T-cell (primary cell): ENCODE measurements around the gene FBXW7. TPM values are rescaled to one million over a fixed set of nuclear protein-coding genes. Genes with fewer than 3 reads are reported as not detected.

Source experiments
- ATAC-seq, 4 experiments: fragments of 200-7000 bp in 3 of 4; fragments of 150-1000 bp in 1 of 4; cut with Tn5 transposase; replicated peaks in 1 of 4; 1 replicate in 3 of 4; 2 replicates in 1 of 4; pipeline ENCODE4 v1.10.0; 2021; ENCODE audit warnings: moderate library complexity in 3 of 4, mild to moderate bottlenecking in 2 of 4, moderate number of reproducible peaks in 1 of 4
- CTCF ChIA-PET, 2 donors: fragments of 300-600 bp; sonication (Branson Sonifier 250); formaldehyde crosslinking; loops; one replicate each; lab custom pipeline; 2022; ENCODE audit warnings: antibody characterized with exemption in 2 of 2; lab: Charles Lee
- POLR2A ChIA-PET, 2 donors: fragments of 300-600 bp; sonication (Branson Sonifier 250); formaldehyde crosslinking; loops; one replicate each; lab custom pipeline; 2022; ENCODE audit warnings: antibody characterized with exemption in 2 of 2; lab: Charles Lee
- DNase-seq, 35 experiments: peaks; one replicate each; pipeline versions ENCODE4 v3.0.0 to v3.0.0-alpha.2; 2013 to 2023
- H3K27ac ChIP-seq: one replicate; pipeline ENCODE4 v1.5.1; 2013; ENCODE audit warnings: low read length
- H3K27me3 ChIP-seq, 2 experiments: replicated peaks in 1 of 2; 1 replicate in 1 of 2; 2 replicates in 1 of 2; pipeline versions ENCODE4 v1.6.1 to v1.7.0; 2013; ENCODE audit warnings: low read length in 1 of 2, mixed read lengths in 1 of 2; ENCODE audit not compliant: control insufficient read depth in 2 of 2, insufficient read depth in 2 of 2; ENCODE audit errors: extremely low read depth in 1 of 2
- H3K36me3 ChIP-seq, 2 donors: 1 replicate in 1 of 2; 2 replicates in 1 of 2; pipeline versions ENCODE4 v1.6.1 to v1.7.0; 2013; ENCODE audit warnings: low read length in 1 of 2; ENCODE audit not compliant: control insufficient read depth in 2 of 2, insufficient read depth in 1 of 2; ENCODE audit errors: extremely low read depth in 1 of 2
- H3K4me1 ChIP-seq, 2 experiments: 1 replicate in 1 of 2; 2 replicates in 1 of 2; pipeline versions ENCODE4 v1.6.1 to v1.7.0; 2013; ENCODE audit warnings: low read length in 2 of 2, mixed read lengths in 1 of 2; ENCODE audit not compliant: insufficient read depth in 2 of 2, control insufficient read depth in 1 of 2; ENCODE audit errors: extremely low read depth in 1 of 2
- H3K4me3 ChIP-seq, 2 donors: 1 replicate in 1 of 2; 2 replicates in 1 of 2; pipeline versions ENCODE4 v1.5.1 to v1.7.0; 2013; ENCODE audit warnings: mild to moderate bottlenecking in 2 of 2, low read length in 1 of 2, moderate library complexity in 1 of 2; ENCODE audit not compliant: control insufficient read depth in 1 of 2; ENCODE audit errors: extremely low read depth in 1 of 2
- H3K9me3 ChIP-seq: 2 replicates; pipeline ENCODE4 v1.7.0; 2013
- H3K27ac Mint-ChIP-seq, 2 donors: one replicate each; pipeline ENCODE4 v1.8.0; 2020 to 2021; ENCODE audit warnings: mild to moderate bottlenecking in 2 of 2, mixed read lengths in 2 of 2
- H3K27me3 Mint-ChIP-seq, 2 donors: one replicate each; pipeline ENCODE4 v1.8.0; 2021 to 2022; ENCODE audit warnings: mixed read lengths in 2 of 2
- H3K36me3 Mint-ChIP-seq: one replicate; pipeline ENCODE4 v1.8.0; 2021; ENCODE audit warnings: mixed read lengths
- H3K4me1 Mint-ChIP-seq, 3 donors: one replicate each; pipeline ENCODE4 v1.8.0; 2020 to 2022; ENCODE audit warnings: mixed read lengths in 3 of 3, mild to moderate bottlenecking in 1 of 3
- H3K4me3 Mint-ChIP-seq, 3 donors: one replicate each; pipeline ENCODE4 v1.8.0; 2020 to 2022; ENCODE audit warnings: mild to moderate bottlenecking in 3 of 3, mixed read lengths in 3 of 3, moderate library complexity in 3 of 3
- H3K9me3 Mint-ChIP-seq, 3 donors: one replicate each; pipeline ENCODE4 v1.8.0; 2020 to 2022; ENCODE audit warnings: mixed read lengths in 3 of 3
- WGBS: methylation state at CpG from one replicate; pipeline ENCODE4 v1.1.5; 2013; ENCODE audit warnings: missing lambda C conversion rate; ENCODE audit not compliant: insufficient coverage; 5-methylcytosine and 5-hydroxymethylcytosine counted together
- total RNA-seq, 35 experiments: library from RNA in 6 of 35; stranded (reverse) in 6 of 35; fragments of 120-200 nt in 1 of 35; gene quantifications; one replicate each; pipeline versions ENCODE4 v1.2.1 to v1.2.4 and lab custom pipeline; 2013 to 2026

Gene FBXW7
- total RNA-seq, 5 donors from 2014 or later (not counting 1 experiment from before 2014, with no cell fraction given): 91.9 to 131 (median 96.0) TPM

GRCh38 chr4:152571296-152571695, 35.4 kb upstream of the FBXW7 start:
- Histone ChIP-seq H3K9me3 (no peaks in the 10 kb centered on the region), H3K27ac (no peak overlapping the region), H3K4me3 (no peak overlapping the region), H3K27me3 (no peaks in the 10 kb centered on the region), H3K36me3 (no peaks in the 10 kb centered on the region), H3K4me1 (no peaks in the 10 kb centered on the region)
- DNase-seq (no peak), ATAC-seq (no peak)
- WGBS: 100% methylated on average over 1 of the region's 1 CpG
- no peaks in the 10 kb centered on the region for H3K36me3 Mint-ChIP-seq
- H3K9me3 Mint-ChIP-seq: no peaks in the 10 kb centered on the region
- ChIA-PET CTCF (no interaction called here), POLR2A (no interaction called here)
- H3K27me3 Mint-ChIP-seq: no peaks in the 10 kb centered on the region
- H3K27ac Mint-ChIP-seq: no peak overlapping the region
- H3K4me1 Mint-ChIP-seq: no peaks in the 10 kb centered on the region
- H3K4me3 Mint-ChIP-seq: no peak overlapping the region

- Mint-ChIP-seq H3K4me3 (no peak overlapping the region), H3K27ac (no peak overlapping the region), H3K36me3 (no peaks in the 10 kb centered on the region), H3K4me1 (peaks cover 0 to 6% (median 5%) of the 10 kb centered on the region in 3 donors), H3K27me3 (no peaks in the 10 kb centered on the region), H3K9me3 (no peaks in the 10 kb centered on the region)
- no peak for ATAC-seq
- ChIA-PET CTCF (no interaction called here), POLR2A (interaction anchor here in 1 of 2 donors (0.6 to 1.6 kb wide), 2 partner anchors 27 to 837 kb away, joined by 4 read pairs; no protein-coding TSS in a partner anchor)
- H3K27me3 ChIP-seq: no peaks in the 10 kb centered on the region
- DNase-seq: no peak
- H3K4me1 ChIP-seq: no peaks in the 10 kb centered on the region
- no peak overlapping the region for H3K27ac ChIP-seq
- H3K9me3 ChIP-seq: no peaks in the 10 kb centered on the region
- no peak overlapping the region for H3K4me3 ChIP-seq
- WGBS: no CpG with 5 or more reads among the region's 6 CpGs
- no peaks in the 10 kb centered on the region for H3K36me3 ChIP-seq
Measured at GRCh38 chr4:152565333-152565732, 29.4 kb upstream of the FBXW7 start.

- CTCF ChIA-PET: interaction anchor here (0.6 to 0.8 kb wide), 2 partner anchors 10 to 927 kb away, joined by 3 read pairs; no protein-coding TSS in a partner anchor
- Mint-ChIP-seq H3K4me1 (peaks cover 0 to 6% (median 5%) of the 10 kb centered on the region in 3 donors), H3K36me3 (no peaks in the 10 kb centered on the region), H3K27me3 (no peaks in the 10 kb centered on the region), H3K4me3 (no peak overlapping the region), H3K9me3 (no peaks in the 10 kb centered on the region), H3K27ac (no peak overlapping the region)
- DNase-seq (no peak), ATAC-seq (no peak)
- WGBS: no CpG with 5 or more reads among the region's 3 CpGs
- H3K27ac ChIP-seq: no peak overlapping the region
- H3K36me3 ChIP-seq: no peaks in the 10 kb centered on the region
- H3K27me3 ChIP-seq: no peaks in the 10 kb centered on the region
- no peak overlapping the region for H3K4me3 ChIP-seq
- no peaks in the 10 kb centered on the region for H3K9me3 ChIP-seq
- POLR2A ChIA-PET: no interaction called here
- H3K4me1 ChIP-seq: no peaks in the 10 kb centered on the region
Measured at GRCh38 chr4:152564336-152564735, 28.4 kb upstream of the FBXW7 start.

GRCh38 chr4:152563209-152563608, 27.3 kb upstream of the FBXW7 start:
- no peak overlapping the region for H3K4me3 ChIP-seq
- Mint-ChIP-seq H3K27me3 (no peaks in the 10 kb centered on the region), H3K4me1 (peaks cover 0 to 6% (median 5%) of the 10 kb centered on the region in 3 donors), H3K27ac (no peak overlapping the region), H3K9me3 (no peaks in the 10 kb centered on the region), H3K36me3 (no peaks in the 10 kb centered on the region), H3K4me3 (no peak overlapping the region)
- no peaks in the 10 kb centered on the region for H3K27me3 ChIP-seq
- ATAC-seq (no peak), DNase-seq (no peak)
- no peaks in the 10 kb centered on the region for H3K36me3 ChIP-seq
- no peaks in the 10 kb centered on the region for H3K9me3 ChIP-seq
- ChIA-PET CTCF (no interaction called here), POLR2A (no interaction called here)
- no CpG with 5 or more reads among the region's 2 CpGs for WGBS
- H3K4me1 ChIP-seq: no peaks in the 10 kb centered on the region
- no peak overlapping the region for H3K27ac ChIP-seq

GRCh38 chr4:152559641-152560040, 23.7 kb upstream of the FBXW7 start:
- ATAC-seq (no peak), DNase-seq (no peak)
- no peaks in the 10 kb centered on the region for H3K27me3 ChIP-seq
- Mint-ChIP-seq H3K36me3 (no peaks in the 10 kb centered on the region), H3K9me3 (no peaks in the 10 kb centered on the region), H3K4me3 (no peak overlapping the region), H3K27ac (no peak overlapping the region), H3K4me1 (peaks cover 20 to 27% (median 25%) of the 10 kb centered on the region in 3 donors), H3K27me3 (no peaks in the 10 kb centered on the region)
- WGBS: no CpG with 5 or more reads among the region's 3 CpGs
- CTCF ChIA-PET: no interaction called here
- no peaks in the 10 kb centered on the region for H3K36me3 ChIP-seq
- peaks cover 4 to 6% of the 10 kb centered on the region in 2 experiments for H3K4me1 ChIP-seq
- H3K9me3 ChIP-seq: no peaks in the 10 kb centered on the region
- no peak overlapping the region for H3K4me3 ChIP-seq
- POLR2A ChIA-PET: no interaction called here
- no peak overlapping the region for H3K27ac ChIP-seq

- H3K9me3 ChIP-seq: no peaks in the 10 kb centered on the region
- no peak overlapping the region for H3K4me3 ChIP-seq
- Mint-ChIP-seq H3K9me3 (no peaks in the 10 kb centered on the region), H3K4me1 (peaks cover 32 to 39% (median 36%) of the 10 kb centered on the region in 3 donors), H3K4me3 (no peak overlapping the region), H3K27me3 (no peaks in the 10 kb centered on the region), H3K36me3 (no peaks in the 10 kb centered on the region), H3K27ac (peak overlapping the region in 1 of 2 donors; percentile 24)
- ATAC-seq (no peak), DNase-seq (no peak)
- no peaks in the 10 kb centered on the region for H3K36me3 ChIP-seq
- no peaks in the 10 kb centered on the region for H3K27me3 ChIP-seq
- no CpG with 5 or more reads among the region's 1 CpG for WGBS
- CTCF ChIA-PET: no interaction called here
- POLR2A ChIA-PET: no interaction called here
- H3K27ac ChIP-seq: no peak overlapping the region
- peaks cover 16 to 18% of the 10 kb centered on the region in 2 experiments for H3K4me1 ChIP-seq
Measured at GRCh38 chr4:152558396-152558795, 22.5 kb upstream of the FBXW7 start.
